OCI-LY7 (cell line): Measurements from ENCODE around the gene PIGS.

Experiments
- CTCF ChIP-seq: fragments of 200-600 bp; sonication (generic); conservative IDR thresholded peaks from 2 replicates; pipeline ENCODE4 v1.5.1; 2014; ENCODE audit warnings: mild to moderate bottlenecking, antibody characterized with exemption, low read length, moderate library complexity, mixed read lengths
- EZH2phosphoT487 ChIP-seq: fragments of 200-600 bp; sonication (generic); IDR thresholded peaks from 2 replicates; pipeline ENCODE4 v1.6.1; 2018; ENCODE audit warnings: low read depth, borderline replicate concordance, mild to moderate bottlenecking, mixed run types, antibody characterized with exemption, low read length, moderate library complexity, mixed read lengths

- no peak for TF ChIP-seq CTCF
- no peak for TF ChIP-seq EZH2phosphoT487
Observed at GRCh38 chr17:28518132-28518531, 53.2 kb downstream of the PIGS start.
